ENCODE results near the gene CDH4. TPM values are rescaled to one million over a fixed set of nuclear protein-coding genes. Genes with fewer than 3 reads are reported as not detected.
A peak's percentile ranks its signal among the peaks of the same experiment; 100 is the strongest.

The CDH4 gene
- total RNA-seq, 6 donors from 2014 or later, result 0.20 to 1.0 (median 0.40) TPM; not detected in 1

- ATAC-seq (ENCODE audit: low FRiP score in 2 of 2), result no peak
- WGBS, 2 donors, result 75 to 90% methylated on average over 1 of the region's 1 CpG
Measured at GRCh38 chr20:61645732-61646131, 393.7 kb downstream of the CDH4 start.

GRCh38 chr20:61646453-61646852, 394.4 kb downstream of the CDH4 start:
- 90 to 92% methylated on average over 5 to 8 of the region's 8 CpGs for WGBS, 2 donors

More at GRCh38 chr20:61645732-61646131, 393.7 kb downstream of the CDH4 start:
- no peak overlapping the region for H3K27ac ChIP-seq
- no peaks in the 10 kb centered on the region for H3K9me3 ChIP-seq
- no peak for DNase-seq
- H3K36me3 ChIP-seq, result no peaks in the 10 kb centered on the region
- H3K4me1 ChIP-seq, result no peaks in the 10 kb centered on the region
- H3K27me3 ChIP-seq, result no peaks in the 10 kb centered on the region
- no peak overlapping the region for H3K4me3 ChIP-seq
- TF ChIP-seq CTCF (IDR thresholded peaks at IDR 0.05) (no peak), EP300 (IDR thresholded peaks at IDR 0.05) (no peak), POLR2A (IDR thresholded peaks at IDR 0.05) (no peak), POLR2AphosphoS5 (IDR thresholded peaks at IDR 0.05) (no peak)

GRCh38 chr20:61646986-61647385, 394.9 kb downstream of the CDH4 start:
- DNase-seq (no peak), ATAC-seq (ENCODE audit: low FRiP score in 2 of 2) (no peak)
- TF ChIP-seq POLR2AphosphoS5 (IDR thresholded peaks at IDR 0.05) (no peak), CTCF (IDR thresholded peaks at IDR 0.05) (no peak), POLR2A (IDR thresholded peaks at IDR 0.05) (no peak), EP300 (IDR thresholded peaks at IDR 0.05) (no peak)
- Histone ChIP-seq H3K4me3 (no peak overlapping the region), H3K27ac (no peak overlapping the region), H3K36me3 (no peaks in the 10 kb centered on the region), H3K4me1 (no peaks in the 10 kb centered on the region), H3K27me3 (no peaks in the 10 kb centered on the region), H3K9me3 (no peaks in the 10 kb centered on the region)
- WGBS, 2 donors, result 83 to 86% methylated on average over 7 to 8 of the region's 8 CpGs

More at GRCh38 chr20:61646453-61646852, 394.4 kb downstream of the CDH4 start:
- H3K27ac ChIP-seq, result no peak overlapping the region
- no peak for TF ChIP-seq POLR2A (IDR thresholded peaks at IDR 0.05)
- TF ChIP-seq POLR2AphosphoS5 (IDR thresholded peaks at IDR 0.05), result no peak
- no peak for TF ChIP-seq EP300 (IDR thresholded peaks at IDR 0.05)
- TF ChIP-seq CTCF (IDR thresholded peaks at IDR 0.05), result no peak
- DNase-seq (no peak), ATAC-seq (ENCODE audit: low FRiP score in 2 of 2) (no peak)
- no peaks in the 10 kb centered on the region for H3K4me1 ChIP-seq
- H3K36me3 ChIP-seq, result no peaks in the 10 kb centered on the region
- no peaks in the 10 kb centered on the region for H3K9me3 ChIP-seq
- no peak overlapping the region for H3K4me3 ChIP-seq
- H3K27me3 ChIP-seq, result no peaks in the 10 kb centered on the region

- Histone ChIP-seq H3K36me3 (no peaks in the 10 kb centered on the region), H3K4me1 (no peaks in the 10 kb centered on the region), H3K4me3 (no peak overlapping the region), H3K27ac (no peak overlapping the region), H3K9me3 (no peaks in the 10 kb centered on the region), H3K27me3 (no peaks in the 10 kb centered on the region)
- ATAC-seq (ENCODE audit: low FRiP score in 2 of 2) (no peak), DNase-seq (no peak)
- 54 to 67% methylated on average over 7 to 8 of the region's 8 CpGs for WGBS, 2 donors
- TF ChIP-seq POLR2AphosphoS5 (IDR thresholded peaks at IDR 0.05) (no peak), EP300 (IDR thresholded peaks at IDR 0.05) (no peak), POLR2A (IDR thresholded peaks at IDR 0.05) (no peak), CTCF (IDR thresholded peaks at IDR 0.05) (no peak)
Measured at GRCh38 chr20:61647702-61648101, 395.6 kb downstream of the CDH4 start.

- no peak overlapping the region for H3K4me3 ChIP-seq
- no peaks in the 10 kb centered on the region for H3K9me3 ChIP-seq
- H3K27me3 ChIP-seq, result no peaks in the 10 kb centered on the region
- no peak overlapping the region for H3K27ac ChIP-seq
- peak in 1 of 2 donors; percentile 54 for DNase-seq
- WGBS, 2 donors, result 76 to 80% methylated on average over 25 of the region's 25 CpGs
- no peaks in the 10 kb centered on the region for H3K36me3 ChIP-seq
- ATAC-seq (ENCODE audit: low FRiP score in 2 of 2), result no peak
- no peak for TF ChIP-seq CTCF (IDR thresholded peaks at IDR 0.05)
- TF ChIP-seq POLR2AphosphoS5 (IDR thresholded peaks at IDR 0.05), result no peak
- TF ChIP-seq POLR2A (IDR thresholded peaks at IDR 0.05), result no peak
- TF ChIP-seq EP300 (IDR thresholded peaks at IDR 0.05), result no peak
- H3K4me1 ChIP-seq, result no peaks in the 10 kb centered on the region
Measured at GRCh38 chr20:61649105-61649859, 397.2 kb downstream of the CDH4 start.

Data from upper lobe of left lung (tissue), 6 donors.